Activated CD4-positive, CD25-positive, alpha-beta regulatory T cell treated with anti-CD3 and anti-CD28 coated beads, Interleukin-2, amount 50 U/mL, for 24 hours (primary cell): ENCODE data around the gene MMP3.

ENCODE experiments used
- ATAC-seq, 2 donors: fragments of 150-1000 bp; cut with Tn5 transposase; one replicate each; pipeline ENCODE4 v1.10.0; 2021; ENCODE audit warnings: mild to moderate bottlenecking in 1 of 2, moderate library complexity in 1 of 2

MMP3 gene

GRCh38 chr11:102831489-102832440 lies 11.6 kb downstream of the MMP3 start:
- ATAC-seq: no peak

GRCh38 chr11:102831128-102831488 lies 12.3 kb downstream of the MMP3 start:
- no peak for ATAC-seq

- no peak for ATAC-seq
These were observed 13.2 kb downstream of the MMP3 start for GRCh38 chr11:102830001-102830727.

- ATAC-seq: no peak
These were observed 14.0 kb downstream of the MMP3 start for GRCh38 chr11:102829316-102830000.

- no peak for ATAC-seq
These were observed 18.9 kb downstream of the MMP3 start for GRCh38 chr11:102824556-102824955.

- ATAC-seq: no peak
These were observed 23.9 kb downstream of the MMP3 start for GRCh38 chr11:102819491-102819890.

GRCh38 chr11:102813484-102813883 lies 29.9 kb downstream of the MMP3 start:
- ATAC-seq: no peak

GRCh38 chr11:102812188-102812587 lies 31.2 kb downstream of the MMP3 start:
- ATAC-seq: no peak

- ATAC-seq: no peak
These were observed 32.3 kb downstream of the MMP3 start for GRCh38 chr11:102810950-102811660.

GRCh38 chr11:102809971-102810370 lies 33.4 kb downstream of the MMP3 start:
- ATAC-seq: no peak

- ATAC-seq: no peak
These were observed 35.5 kb downstream of the MMP3 start for GRCh38 chr11:102807921-102808320.

GRCh38 chr11:102806296-102806695 lies 37.1 kb downstream of the MMP3 start:
- no peak for ATAC-seq

- no peak for ATAC-seq
These were observed 41.1 kb downstream of the MMP3 start for GRCh38 chr11:102802341-102802740.

- ATAC-seq: no peak
These were observed 42.6 kb downstream of the MMP3 start for GRCh38 chr11:102800767-102801166.

GRCh38 chr11:102799681-102800340 lies 43.6 kb downstream of the MMP3 start:
- ATAC-seq: no peak

GRCh38 chr11:102798012-102798746 lies 45.2 kb downstream of the MMP3 start, which contains the start of gene MMP1:
Gene MMP1 (minus strand): TSS chr11:102798160. CDS start chr11:102798092, 68 bp downstream.
- ATAC-seq: no peak

- peak in 1 of 2 donors; percentile 55 for ATAC-seq
These were observed 49.0 kb downstream of the MMP3 start for GRCh38 chr11:102794382-102794781.

GRCh38 chr11:102793677-102794290 lies 49.6 kb downstream of the MMP3 start:
- ATAC-seq: no peak

- ATAC-seq: no peak
These were observed 50.8 kb downstream of the MMP3 start for GRCh38 chr11:102792604-102793003.

GRCh38 chr11:102791271-102792036 lies 52.0 kb downstream of the MMP3 start:
- no peak for ATAC-seq
